Adipose tissue (tissue), 3 donors: ENCODE results near the gene ZNF570. TPM values are rescaled to one million over a fixed set of nuclear protein-coding genes. Genes with fewer than 3 reads are reported as not detected.

Experiments used
- H3K27ac ChIP-seq: one replicate; pipeline ENCODE4 v1.5.1; 2013; ENCODE audit warnings: low read depth, low read length
- whole genome bisulfite sequencing, 3 donors: extraction: QIAGEN DNeasy Blood & Tissue Kit; methylation state at CpG; one replicate each; pipeline ENCODE4 v1.1.7; 2013; 5-methylcytosine and 5-hydroxymethylcytosine counted together
- polyA plus RNA-seq, 3 donors: library from polyadenylated mRNA; stranded (reverse); fragments of 200-250 nt; gene quantifications; one replicate each; pipeline ENCODE4 v1.2.3, GENCODE V29; 2013
- donor health status: healthy with polysubstance abuse.
- donor health status: Bipolar disorder and iron deficiency.
- donor health status: healthy.

The ZNF570 gene
- 1 to 10 TPM; 1.7 to 1.9 (median 1.7) TPM for polyA plus RNA-seq

GRCh38 chr19:37468961-37469777, at the start of gene ZNF570:
Gene ZNF570, plus strand, starts transcription at chr19:37469356. Its CDS starts 999 bp downstream, at chr19:37470355.
- WGBS, 3 donors, result 0% methylated on average over 63 of the region's 63 CpGs
- no peak within 1 kb of the TSS for H3K27ac ChIP-seq

- 95 to 97% (median 96%) methylated on average over 4 of the region's 4 CpGs for WGBS, 3 donors
- no peak overlapping the region for H3K27ac ChIP-seq
Observed at GRCh38 chr19:37452500-37453245, 16.5 kb upstream of the ZNF570 start.

GRCh38 chr19:37466277-37466797, 2.8 kb upstream of the ZNF570 start:
- H3K27ac ChIP-seq, result no peak overlapping the region
- WGBS, 3 donors, result 24 to 40% (median 30%) methylated on average over 25 of the region's 25 CpGs

- 0% methylated on average over 58 to 62 of the region's 62 CpGs for WGBS, 3 donors
- peak within 1 kb of the TSS; percentile 64 for H3K27ac ChIP-seq
Observed at GRCh38 chr19:37466798-37467607, 2.2 kb upstream of the ZNF570 start, which contains the start of gene ZNF569. Gene ZNF569, minus strand, starts transcription at chr19:37467444. Its CDS starts 22,523 bp downstream, at chr19:37444921.

GRCh38 chr19:37467608-37468090, 1.5 kb upstream of the ZNF570 start:
- WGBS, 3 donors, result 26 to 48% (median 41%) methylated on average over 18 of the region's 18 CpGs
- no peak overlapping the region for H3K27ac ChIP-seq

- no peak overlapping the region for H3K27ac ChIP-seq
Observed at GRCh38 chr19:37470216-37470615, 1.1 kb downstream of the ZNF570 start.

GRCh38 chr19:37472165-37472564, 3.0 kb downstream of the ZNF570 start:
- WGBS, 3 donors, result 95 to 97% (median 97%) methylated on average over 9 of the region's 9 CpGs
- no peak overlapping the region for H3K27ac ChIP-seq

More at GRCh38 chr19:37470216-37470615, 1.1 kb downstream of the ZNF570 start:
- 65 to 88% (median 85%) methylated on average over 4 of the region's 4 CpGs for WGBS, 3 donors

- 95 to 96% (median 95%) methylated on average over 8 of the region's 8 CpGs for WGBS, 3 donors
- H3K27ac ChIP-seq, result no peak overlapping the region
Observed at GRCh38 chr19:37484406-37485168, 15.4 kb downstream of the ZNF570 start.

GRCh38 chr19:37492213-37492612, 23.1 kb downstream of the ZNF570 start:
- WGBS, 3 donors, result 70 to 75% (median 73%) methylated on average over 3 of the region's 3 CpGs
- H3K27ac ChIP-seq, result no peak overlapping the region

GRCh38 chr19:37505958-37506386, 36.8 kb downstream of the ZNF570 start:
- WGBS, 3 donors, result 1 to 3% (median 2%) methylated on average over 12 of the region's 12 CpGs

GRCh38 chr19:37506387-37507166, 37.4 kb downstream of the ZNF570 start, which contains the start of gene ZNF793:
Gene ZNF793, plus strand, starts transcription at chr19:37506939. Its CDS starts 16,501 bp downstream, at chr19:37523440.
- H3K27ac ChIP-seq, result no peak within 1 kb of the TSS
- WGBS, 3 donors, result 0 to 1% (median 1%) methylated on average over 40 of the region's 40 CpGs

More at GRCh38 chr19:37505958-37506386, 36.8 kb downstream of the ZNF570 start:
- H3K27ac ChIP-seq, result no peak overlapping the region

GRCh38 chr19:37507167-37507464, 38.0 kb downstream of the ZNF570 start:
- WGBS, 3 donors, result 1 to 2% (median 2%) methylated on average over 9 of the region's 9 CpGs

GRCh38 chr19:37511186-37511585, 42.0 kb downstream of the ZNF570 start:
- no peak overlapping the region for H3K27ac ChIP-seq
- 90 to 95% (median 94%) methylated on average over 3 of the region's 3 CpGs for whole genome bisulfite sequencing, 3 donors

More at GRCh38 chr19:37507167-37507464, 38.0 kb downstream of the ZNF570 start:
- H3K27ac ChIP-seq, result no peak overlapping the region

- H3K27ac ChIP-seq, result no peak overlapping the region
- 96 to 99% (median 96%) methylated on average over 3 of the region's 3 CpGs for whole genome bisulfite sequencing, 3 donors
Observed at GRCh38 chr19:37511821-37512220, 42.7 kb downstream of the ZNF570 start.

GRCh38 chr19:37513397-37513796, 44.2 kb downstream of the ZNF570 start:
- 44 to 72% (median 53%) methylated on average over 2 of the region's 2 CpGs for WGBS, 3 donors
- no peak overlapping the region for H3K27ac ChIP-seq

- H3K27ac ChIP-seq, result no peak overlapping the region
- WGBS, 3 donors, result 59 to 72% (median 62%) methylated on average over 2 of the region's 2 CpGs
Observed at GRCh38 chr19:37519890-37520289, 50.7 kb downstream of the ZNF570 start.
